HG02610 (cell line): ENCODE data around the gene GALNTL6.

Experiments used
- ATAC-seq: cut with Tn5 transposase; IDR thresholded peaks from one replicate; pipeline ENCODE4 v1.9.1; 2021; ENCODE audit warnings: mild to moderate bottlenecking, moderate library complexity; ENCODE audit not compliant: unreplicated experiment

GALNTL6 gene

GRCh38 chr4:172099376-172099775, 286.2 kb downstream of the GALNTL6 start:
- no peak for ATAC-seq

- ATAC-seq, result no peak
Measured at GRCh38 chr4:172103456-172103855, 290.3 kb downstream of the GALNTL6 start.

GRCh38 chr4:172104539-172104938, 291.3 kb downstream of the GALNTL6 start:
- ATAC-seq, result no peak

GRCh38 chr4:172105918-172106317, 292.7 kb downstream of the GALNTL6 start:
- no peak for ATAC-seq

- ATAC-seq, result no peak
Measured at GRCh38 chr4:172109466-172109865, 296.3 kb downstream of the GALNTL6 start.

- ATAC-seq, result no peak
Measured at GRCh38 chr4:172124656-172125308, 311.6 kb downstream of the GALNTL6 start.

GRCh38 chr4:172125443-172125842, 312.2 kb downstream of the GALNTL6 start:
- no peak for ATAC-seq

- no peak for ATAC-seq
Measured at GRCh38 chr4:172127168-172127567, 314.0 kb downstream of the GALNTL6 start.

- ATAC-seq, result no peak
Measured at GRCh38 chr4:172129593-172129992, 316.4 kb downstream of the GALNTL6 start.

GRCh38 chr4:172134521-172134920, 321.3 kb downstream of the GALNTL6 start:
- no peak for ATAC-seq

GRCh38 chr4:172141025-172141424, 327.8 kb downstream of the GALNTL6 start:
- no peak for ATAC-seq

- no peak for ATAC-seq
Measured at GRCh38 chr4:172142281-172142741, 329.1 kb downstream of the GALNTL6 start.

- ATAC-seq, result no peak
Measured at GRCh38 chr4:172143605-172144314, 330.6 kb downstream of the GALNTL6 start.

GRCh38 chr4:172147687-172148086, 334.5 kb downstream of the GALNTL6 start:
- ATAC-seq, result no peak

GRCh38 chr4:172149329-172149728, 336.1 kb downstream of the GALNTL6 start:
- no peak for ATAC-seq

- ATAC-seq, result no peak
Measured at GRCh38 chr4:172152284-172152683, 339.1 kb downstream of the GALNTL6 start.

- ATAC-seq, result no peak
Measured at GRCh38 chr4:172153719-172154118, 340.5 kb downstream of the GALNTL6 start.

- ATAC-seq, result no peak
Measured at GRCh38 chr4:172155838-172156345, 342.7 kb downstream of the GALNTL6 start.

- no peak for ATAC-seq
Measured at GRCh38 chr4:172157946-172158345, 344.7 kb downstream of the GALNTL6 start.

- ATAC-seq, result no peak
Measured at GRCh38 chr4:172163215-172163614, 350.0 kb downstream of the GALNTL6 start.

- no peak for ATAC-seq
Measured at GRCh38 chr4:172168888-172169287, 355.7 kb downstream of the GALNTL6 start.

- no peak for ATAC-seq
Measured at GRCh38 chr4:172169871-172170270, 356.7 kb downstream of the GALNTL6 start.
